DND-41 (cell line): ENCODE results near the gene ABCA7.

Experiments
- ATAC-seq: fragments of 200-7000 bp; cut with Tn5 transposase; 3 replicates; pipeline ENCODE4 v1.9.1; 2021; ENCODE audit warnings: low read depth; ENCODE audit not compliant: insufficient read depth
- DNase-seq: peaks from one replicate; pipeline ENCODE4 v3.0.0-alpha.2; 2020
- H2AFZ ChIP-seq: 2 replicates; pipeline ENCODE4 v1.6.0; 2012; ENCODE audit warnings: low read depth, low read length
- H3K27ac ChIP-seq: 2 replicates; pipeline ENCODE4 v1.5.1; 2012; ENCODE audit warnings: low read length, inconsistent platforms
- H3K27me3 ChIP-seq: fragments of 200-600 bp; sonication (generic); 2 replicates; pipeline ENCODE4 v1.6.0; 2012; ENCODE audit warnings: low read length, mild to moderate bottlenecking, inconsistent platforms; ENCODE audit not compliant: insufficient read depth, poor library complexity
- H3K36me3 ChIP-seq: 2 replicates; pipeline ENCODE4 v1.5.1; 2012; ENCODE audit warnings: low read length, inconsistent platforms; ENCODE audit not compliant: insufficient read depth
- H3K4me1 ChIP-seq: 2 replicates; pipeline ENCODE4 v1.5.1; 2012; ENCODE audit warnings: mild to moderate bottlenecking, low read length; ENCODE audit not compliant: insufficient read depth
- H3K4me2 ChIP-seq: 2 replicates; pipeline ENCODE4 v1.6.0; 2012; ENCODE audit warnings: mild to moderate bottlenecking, moderate library complexity, low read length, inconsistent platforms; ENCODE audit not compliant: insufficient read depth
- H3K4me3 ChIP-seq, 2 experiments: fragments of 200-600 bp in 1 of 2; shearing (Covaris generic) in 1 of 2; 2 replicates each; pipeline ENCODE4 v1.5.1; 2012 to 2016; ENCODE audit warnings: inconsistent platforms in 2 of 2, low read length in 2 of 2, mild to moderate bottlenecking in 2 of 2, low read depth in 1 of 2, moderate library complexity in 1 of 2
- H3K79me2 ChIP-seq: 2 replicates; pipeline ENCODE4 v1.6.0; 2012; ENCODE audit warnings: low read length, inconsistent platforms; ENCODE audit not compliant: insufficient read depth
- H3K9ac ChIP-seq: 2 replicates; pipeline ENCODE4 v1.6.0; 2012; ENCODE audit warnings: low read depth, mild to moderate bottlenecking, inconsistent platforms, low read length, moderate library complexity
- H3K9me3 ChIP-seq: 2 replicates; pipeline ENCODE4 v1.5.1; 2012; ENCODE audit warnings: low read length, moderate library complexity, mild to moderate bottlenecking, inconsistent platforms; ENCODE audit not compliant: insufficient read depth, severe bottlenecking
- H4K20me1 ChIP-seq: 2 replicates; pipeline ENCODE4 v1.6.0; 2012; ENCODE audit warnings: low read length; ENCODE audit not compliant: insufficient read depth
- CTCF ChIP-seq: IDR thresholded peaks from 2 replicates; pipeline ENCODE4 v1.5.1; 2012; ENCODE audit warnings: borderline replicate concordance, low read length, moderate library complexity, mild to moderate bottlenecking; ENCODE audit not compliant: poor library complexity, severe bottlenecking; ENCODE audit errors: extremely low read depth
- EZH2 ChIP-seq: IDR thresholded peaks from 3 replicates; pipeline ENCODE4 v1.6.1; 2012; ENCODE audit warnings: borderline replicate concordance, low read depth, mild to moderate bottlenecking, moderate library complexity, low read length, inconsistent platforms; ENCODE audit not compliant: severe bottlenecking

ABCA7 gene

DNA sequence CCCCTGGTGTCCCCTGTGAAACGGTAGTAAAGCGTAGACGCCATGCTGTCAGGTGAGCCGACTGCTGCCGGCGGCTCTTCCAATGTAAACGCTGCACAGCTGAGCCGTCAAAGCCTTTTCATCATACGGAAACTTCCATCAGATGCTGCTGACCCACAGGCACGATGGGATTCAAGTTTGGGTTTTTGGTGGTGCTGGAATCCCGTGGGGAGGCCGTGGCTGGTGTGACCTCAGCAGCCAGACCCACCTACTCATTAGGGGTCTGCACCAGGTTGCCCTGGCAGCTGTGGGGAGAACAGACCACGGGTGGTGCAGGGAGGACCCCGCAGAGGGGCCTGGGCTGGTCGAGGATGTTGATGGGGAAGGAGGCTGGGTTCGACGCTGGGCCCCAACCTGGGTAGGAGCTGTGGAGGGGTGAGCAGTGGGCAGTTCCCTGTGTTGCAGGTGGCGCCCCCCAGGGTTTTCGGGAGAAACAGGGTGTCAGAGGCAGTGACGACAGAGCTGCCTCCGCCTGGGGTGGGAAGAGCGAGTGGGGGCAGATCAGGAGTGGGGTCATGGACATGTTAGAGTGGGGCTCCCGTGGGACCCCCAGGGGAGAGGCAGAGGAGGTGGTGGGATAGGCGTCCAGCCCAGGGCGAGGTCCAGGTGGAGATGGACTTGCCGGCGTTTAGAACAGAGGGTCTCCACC, 33.1 kb upstream of the ABCA7 start:
- no peaks in the 10 kb centered on the region for H3K79me2 ChIP-seq
- H3K27me3 ChIP-seq = no peaks in the 10 kb centered on the region
- H3K4me2 ChIP-seq = no peak overlapping the region
- peaks cover 28% of the 10 kb centered on the region for H3K36me3 ChIP-seq
- DNase-seq (no peak), ATAC-seq (no peak)
- no peaks in the 10 kb centered on the region; the same call in 1 of the 2 replicates for H3K4me1 ChIP-seq
- no peak overlapping the region for H3K9ac ChIP-seq
- peaks cover 14% of the 10 kb centered on the region for H4K20me1 ChIP-seq
- no peak overlapping the region for H3K4me3 ChIP-seq
- no peak overlapping the region for H2AFZ ChIP-seq
- no peak overlapping the region for H3K27ac ChIP-seq
- no peaks in the 10 kb centered on the region for H3K9me3 ChIP-seq
- TF ChIP-seq EZH2 (no peak), CTCF (no peak)

DNA sequence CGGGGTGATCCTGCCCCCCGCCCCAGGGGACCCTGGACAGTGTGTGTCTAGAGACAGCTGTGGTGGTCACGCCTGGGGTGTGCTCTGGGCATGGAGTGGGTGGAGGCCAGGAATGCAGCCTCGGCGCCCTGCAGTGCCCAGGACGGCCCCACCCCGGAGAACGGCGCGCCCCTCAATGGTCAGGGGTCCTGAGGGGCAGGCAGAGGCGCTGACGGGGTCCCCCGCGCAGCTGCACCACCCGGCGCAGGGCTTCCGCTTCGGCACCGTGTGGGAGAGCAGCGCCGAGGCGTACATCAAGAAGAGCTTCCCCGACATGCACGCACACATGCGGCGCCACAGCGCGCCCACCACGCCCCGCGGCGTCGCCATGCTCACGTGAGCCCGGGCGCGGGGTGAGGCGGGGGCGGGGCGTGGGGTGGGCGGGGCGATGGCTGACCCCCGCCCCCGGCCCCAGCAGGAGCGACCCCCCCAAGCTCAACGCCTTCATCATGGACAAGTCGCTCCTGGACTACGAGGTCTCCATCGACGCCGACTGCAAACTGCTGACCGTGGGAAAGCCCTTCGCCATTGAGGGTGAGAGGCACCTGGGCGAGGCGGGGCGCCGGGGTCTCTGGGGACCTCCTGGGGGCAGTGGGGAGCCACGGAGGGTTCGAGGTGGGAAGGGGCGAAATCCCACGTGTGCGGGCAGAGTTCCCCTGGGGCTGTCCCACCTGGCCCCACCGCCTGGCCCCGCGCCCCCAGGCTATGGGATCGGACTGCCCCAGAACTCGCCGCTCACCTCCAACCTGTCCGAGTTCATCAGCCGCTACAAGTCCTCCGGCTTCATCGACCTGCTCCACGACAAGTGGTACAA, 32.3 kb upstream of the ABCA7 start:
- H2AFZ ChIP-seq = no peak overlapping the region
- DNase-seq (no peak), ATAC-seq (no peak)
- no peak overlapping the region for H3K9ac ChIP-seq
- no peak overlapping the region for H3K4me2 ChIP-seq
- H3K4me1 ChIP-seq = no peaks in the 10 kb centered on the region
- H3K9me3 ChIP-seq = no peaks in the 10 kb centered on the region
- no peak overlapping the region for H3K4me3 ChIP-seq
- peaks cover 36% of the 10 kb centered on the region for H3K36me3 ChIP-seq
- no peak for TF ChIP-seq CTCF
- TF ChIP-seq EZH2 = no peak
- no peaks in the 10 kb centered on the region for H3K27me3 ChIP-seq
- no peaks in the 10 kb centered on the region for H3K79me2 ChIP-seq
- H4K20me1 ChIP-seq = peaks cover 21% of the 10 kb centered on the region
- H3K27ac ChIP-seq = no peak overlapping the region

DNA sequence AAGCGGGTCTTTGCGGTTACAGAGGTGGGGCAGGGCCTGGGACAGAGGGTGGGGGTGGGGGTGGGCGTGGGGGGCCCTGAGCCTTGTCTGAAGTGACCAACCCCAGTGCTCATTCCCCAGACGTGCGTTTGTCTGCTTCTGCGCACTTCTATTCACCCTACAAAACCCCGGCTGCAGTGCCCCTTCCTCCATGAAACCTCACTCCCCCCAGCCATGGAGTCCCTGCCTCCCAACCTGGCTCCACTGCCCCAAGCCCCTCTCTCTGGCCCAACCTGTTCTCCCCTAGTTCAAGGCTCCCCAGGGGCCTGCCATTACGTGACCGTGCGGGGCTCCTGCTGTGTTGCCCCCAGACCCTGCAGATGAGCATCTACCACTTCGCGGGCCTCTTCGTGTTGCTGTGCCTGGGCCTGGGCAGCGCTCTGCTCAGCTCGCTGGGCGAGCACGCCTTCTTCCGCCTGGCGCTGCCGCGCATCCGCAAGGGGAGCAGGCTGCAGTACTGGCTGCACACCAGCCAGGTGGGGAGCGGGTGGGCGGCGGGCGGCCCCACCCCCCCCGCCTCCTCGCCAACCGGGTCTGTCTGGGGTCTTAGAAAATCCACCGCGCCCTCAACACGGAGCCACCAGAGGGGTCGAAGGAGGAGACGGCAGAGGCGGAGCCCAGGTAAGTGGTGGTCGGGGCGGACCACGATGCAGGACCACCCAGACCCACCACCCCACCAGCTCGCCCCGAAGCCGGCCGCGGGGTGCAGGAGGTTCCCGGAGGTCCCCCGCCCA, 31.5 kb upstream of the ABCA7 start:
- Histone ChIP-seq H3K9me3 (no peaks in the 10 kb centered on the region), H3K79me2 (peaks cover 7% of the 10 kb centered on the region), H3K9ac (no peak overlapping the region), H4K20me1 (peaks cover 28% of the 10 kb centered on the region), H3K4me1 (no peaks in the 10 kb centered on the region), H3K27ac (no peak overlapping the region), H3K4me2 (no peak overlapping the region), H3K27me3 (no peaks in the 10 kb centered on the region), H3K4me3 (no peak overlapping the region), H2AFZ (no peak overlapping the region), H3K36me3 (peaks cover 43% of the 10 kb centered on the region)
- ATAC-seq (peak; percentile 20; the same call in 1 of the 3 replicates), DNase-seq (no peak)
- TF ChIP-seq CTCF = no peak
- TF ChIP-seq EZH2 = no peak
